NCI-H748 treated with DMSO at 0.1 percent for 48 hours (cell line): ENCODE results near the gene ARGLU1.

Experiments
- DNase-seq: peaks from one replicate; lab custom pipeline; 2025; lab: John Stamatoyannopoulos, UW

ARGLU1 gene

DNA sequence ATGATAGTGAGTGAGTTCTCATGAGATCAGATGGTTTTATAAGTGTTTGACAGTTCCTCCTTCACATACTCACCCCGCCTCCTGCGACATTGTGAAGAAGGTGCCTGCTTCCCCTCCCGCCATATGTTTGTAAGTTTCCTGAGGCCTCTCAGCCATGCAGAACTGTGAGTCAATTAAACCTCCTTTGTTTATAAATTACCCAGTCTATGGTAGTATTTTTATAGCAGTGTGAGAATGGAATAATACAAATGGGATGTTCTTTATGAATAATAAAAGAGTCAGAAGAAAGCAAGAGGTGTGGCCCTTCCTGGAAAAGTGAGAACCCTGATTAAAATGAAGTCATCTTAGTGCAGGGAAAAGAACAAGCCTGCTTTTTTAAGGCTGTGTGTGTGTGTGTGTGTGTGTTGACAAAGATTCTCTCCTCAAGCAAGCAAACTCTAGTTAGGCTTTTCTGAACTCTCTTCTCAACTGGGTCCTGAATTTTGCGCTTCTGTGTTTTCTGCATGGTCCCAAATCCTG lies 18.8 kb upstream of the ARGLU1 start:
- no peak for DNase-seq

DNA sequence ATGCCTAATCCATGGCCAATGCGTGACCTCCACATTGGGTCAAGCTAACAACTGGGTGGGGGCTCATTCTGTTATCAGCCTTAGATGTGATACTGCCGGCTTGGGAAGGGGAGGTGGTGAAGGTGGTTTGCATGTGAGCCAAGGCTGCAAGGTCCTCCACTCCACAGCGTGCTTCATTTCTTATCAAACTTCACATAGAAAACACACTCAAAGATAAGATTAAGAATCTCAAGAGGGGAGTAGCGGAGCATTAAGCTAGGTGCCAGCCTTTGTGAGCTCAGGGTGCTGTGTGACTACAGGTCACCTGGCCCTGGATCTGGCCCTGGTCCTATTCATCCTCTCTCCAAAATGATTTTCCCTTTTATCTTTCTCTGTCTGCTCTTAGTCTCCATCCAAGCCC lies 13.3 kb upstream of the ARGLU1 start:
- no peak for DNase-seq

DNA sequence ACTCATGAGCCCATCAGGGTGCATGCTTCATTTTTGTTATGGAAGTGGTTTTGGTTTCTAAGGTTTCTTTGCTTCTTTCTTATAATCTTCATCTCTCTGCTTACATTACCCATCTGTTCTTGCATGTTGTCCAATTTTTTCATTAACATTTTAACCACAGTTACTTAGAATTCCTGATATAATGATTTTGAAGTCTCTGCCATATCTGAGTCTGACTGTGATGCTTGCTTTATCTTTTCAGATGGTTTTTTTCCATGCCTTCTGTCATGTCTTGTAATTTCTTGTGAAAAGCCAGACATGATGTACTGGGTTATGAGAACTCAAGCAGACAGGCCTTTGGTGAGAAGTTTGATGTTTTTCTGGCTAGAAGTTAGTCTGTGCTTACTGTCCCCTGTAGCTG lies 8.0 kb upstream of the ARGLU1 start:
- DNase-seq: no peak

DNA sequence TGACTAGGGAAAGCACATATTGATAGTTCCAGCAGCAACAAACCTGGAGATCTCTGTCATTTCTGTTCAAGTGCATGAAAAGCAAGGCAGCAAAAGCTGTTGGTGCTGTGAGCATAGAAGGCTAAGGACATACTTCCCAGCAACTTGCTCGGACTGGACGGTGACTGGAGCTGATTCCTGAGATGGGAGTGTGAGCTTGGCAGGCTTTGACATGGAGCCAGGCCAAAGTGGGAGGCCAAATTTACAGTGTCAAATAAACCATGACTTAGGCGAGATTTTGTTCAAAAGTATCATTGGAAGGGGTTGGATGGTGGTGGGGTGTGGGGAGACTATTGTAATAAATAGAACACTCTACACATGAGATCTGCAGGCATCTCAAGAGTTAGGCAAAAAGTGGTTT lies 5.9 kb upstream of the ARGLU1 start:
- DNase-seq: no peak

DNA sequence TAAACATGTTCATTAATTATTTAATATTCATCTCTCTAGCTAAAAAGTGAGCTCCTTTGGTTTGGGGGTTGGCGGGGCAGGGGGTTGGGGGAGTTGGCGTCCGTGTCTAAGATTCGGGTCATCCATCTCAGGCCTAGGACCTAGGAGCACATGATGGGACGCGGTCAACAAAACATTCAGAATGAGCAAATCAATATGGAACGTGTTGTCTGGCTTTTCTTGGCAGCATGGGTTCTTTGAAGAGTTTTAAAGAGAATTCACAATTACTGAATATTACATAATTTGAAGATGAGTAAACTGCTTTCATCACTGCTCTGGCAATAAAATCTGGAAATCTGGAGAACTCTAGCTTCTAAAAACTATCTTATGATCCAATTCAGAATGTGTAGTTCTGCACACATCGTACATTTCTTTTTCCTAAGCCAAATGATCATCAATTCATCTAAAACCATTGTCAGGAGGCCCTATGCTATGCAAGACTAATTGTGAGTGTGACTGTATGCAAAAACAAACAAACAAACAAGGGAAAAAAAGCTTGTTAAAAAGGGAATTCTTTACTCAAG lies 5.4 kb upstream of the ARGLU1 start:
- DNase-seq: no peak

DNA sequence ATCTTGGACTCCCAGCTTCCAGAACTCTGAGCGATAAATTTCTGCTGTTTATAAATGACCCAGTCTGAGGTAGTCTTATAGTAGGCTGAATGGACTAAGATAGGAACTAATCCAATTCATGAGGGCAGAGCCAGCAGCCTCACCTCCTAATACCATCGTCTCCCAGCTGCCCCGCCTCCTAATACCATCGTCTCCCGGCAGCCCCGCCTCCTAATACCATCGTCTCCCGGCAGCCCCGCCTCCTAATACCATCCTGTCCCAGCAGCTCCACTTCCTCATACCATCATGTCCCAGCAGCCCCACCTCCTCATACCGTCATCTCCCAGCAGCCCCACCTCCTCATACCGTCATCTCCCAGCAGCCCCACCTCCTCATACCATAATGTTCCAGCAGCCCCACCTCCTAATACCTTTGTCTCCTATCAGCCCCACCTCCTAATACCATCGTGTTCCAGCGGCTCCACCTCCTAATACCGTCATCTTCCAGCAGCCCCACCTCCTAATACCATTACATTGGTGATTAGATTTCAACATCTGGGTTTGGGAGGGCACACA lies 2.4 kb upstream of the ARGLU1 start:
- peak; percentile 53 for DNase-seq

DNA sequence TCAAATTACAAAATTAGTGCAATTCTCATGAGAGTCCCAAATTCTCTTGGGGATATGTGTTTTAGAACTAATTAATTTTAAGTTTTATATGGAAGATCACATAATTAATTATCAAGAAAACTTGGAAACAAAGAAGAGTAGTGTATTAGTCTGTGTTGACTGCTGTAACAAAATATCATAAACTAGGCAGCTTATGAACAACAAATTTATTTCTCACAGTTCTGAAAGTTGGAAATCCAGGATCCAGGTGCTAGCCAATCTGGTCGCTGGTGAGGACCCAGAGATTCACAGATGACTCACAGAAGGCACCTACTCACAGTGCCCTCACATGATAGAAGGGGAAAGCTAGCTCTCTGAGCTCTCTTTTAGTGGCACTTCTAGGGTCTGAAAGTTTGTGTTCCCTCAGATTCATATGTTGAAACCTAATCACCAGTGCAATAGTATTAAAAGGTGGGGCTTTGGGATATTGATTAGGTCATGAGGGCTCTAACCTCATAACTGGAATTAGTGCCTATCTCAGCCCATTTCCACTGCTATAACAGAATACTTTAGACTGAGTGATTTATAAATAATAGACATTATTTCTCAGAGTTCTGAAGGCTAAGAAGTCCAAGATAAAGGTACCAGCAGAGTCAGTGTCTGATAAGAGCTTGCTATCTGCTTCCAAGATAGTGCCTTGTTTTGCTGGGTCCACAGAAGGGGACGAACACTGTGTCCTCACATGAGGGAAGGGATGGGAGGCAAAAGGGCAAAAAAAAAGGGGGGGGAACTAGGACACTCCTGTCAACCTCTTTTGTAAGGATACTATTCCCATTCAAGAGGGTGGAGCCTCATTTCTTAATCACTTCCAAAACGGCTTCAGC lies 1.5 kb upstream of the ARGLU1 start:
- no peak for DNase-seq

DNA sequence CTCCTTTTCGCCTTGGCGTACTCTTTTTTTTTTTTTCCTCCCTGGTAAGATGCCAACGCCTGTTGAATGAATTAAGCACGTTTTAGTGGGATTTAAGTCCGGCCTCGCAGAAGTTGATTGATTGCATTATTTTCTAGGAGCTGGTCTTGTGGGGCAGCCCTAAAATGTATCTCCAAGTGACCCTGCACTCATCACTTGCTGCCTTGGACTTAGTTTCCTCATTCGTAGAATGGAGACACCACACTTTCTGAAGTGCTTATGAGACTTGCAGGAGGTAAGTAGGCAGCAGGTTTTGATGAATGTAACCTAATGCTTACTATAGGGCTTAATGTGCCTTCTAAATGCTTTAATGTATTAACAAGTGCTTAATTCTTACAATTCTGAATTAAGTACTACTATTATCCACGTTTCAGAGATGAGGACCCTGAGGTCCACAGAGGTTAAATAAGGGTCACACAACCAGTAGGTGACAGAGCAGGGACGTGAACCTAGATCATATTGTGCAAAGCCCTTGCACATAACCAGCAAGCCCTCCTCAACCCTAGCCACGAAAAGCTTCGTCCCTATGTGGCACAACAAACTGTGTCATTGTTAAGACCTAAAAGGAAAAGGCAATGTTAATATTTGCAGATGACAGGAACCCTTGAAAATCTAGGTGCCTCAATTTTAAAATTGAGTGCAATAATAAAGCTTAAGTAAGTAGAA lies 514 bp upstream of the ARGLU1 start:
- DNase-seq: peak; percentile 45

DNA sequence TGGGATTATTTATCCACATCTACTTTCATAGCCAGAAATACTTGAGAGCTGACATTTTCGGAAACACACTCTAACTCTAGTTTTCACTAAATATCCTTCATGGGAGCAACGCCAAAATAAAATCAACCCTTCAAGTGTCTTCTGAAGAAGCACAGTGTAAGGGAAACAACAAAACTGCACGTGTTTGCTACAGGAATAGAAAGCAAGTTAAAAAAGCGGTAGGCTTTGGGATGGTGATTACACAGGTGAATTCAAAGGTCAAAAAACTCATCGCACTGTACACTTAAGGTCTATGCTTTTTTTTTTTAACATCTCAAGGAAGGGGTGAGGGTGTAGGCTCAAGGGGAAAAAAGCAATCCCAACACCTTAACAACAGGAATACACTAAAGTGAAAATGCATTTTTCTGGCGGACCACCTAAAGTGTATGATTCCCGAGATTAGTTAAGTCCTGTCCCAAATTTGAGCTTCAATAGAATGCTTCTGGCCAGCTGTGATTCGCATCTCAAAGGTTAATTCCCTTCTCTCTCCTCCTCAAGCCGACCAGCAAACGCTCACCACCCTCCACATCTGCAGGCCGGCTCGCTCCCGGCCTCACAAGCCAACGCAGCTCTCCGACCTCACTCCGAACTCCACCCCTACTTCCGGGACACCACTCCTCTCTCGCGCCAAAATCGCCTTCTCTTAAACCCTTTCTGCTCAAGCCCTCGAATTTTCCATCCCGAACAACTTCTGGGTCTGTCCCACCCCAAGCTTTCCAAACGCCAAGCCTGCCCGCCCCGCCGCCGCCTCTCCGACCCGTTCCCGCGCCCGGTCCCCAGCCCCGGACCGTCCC lies 1.1 kb downstream of the ARGLU1 start:
- DNase-seq: peak; percentile 39

DNA sequence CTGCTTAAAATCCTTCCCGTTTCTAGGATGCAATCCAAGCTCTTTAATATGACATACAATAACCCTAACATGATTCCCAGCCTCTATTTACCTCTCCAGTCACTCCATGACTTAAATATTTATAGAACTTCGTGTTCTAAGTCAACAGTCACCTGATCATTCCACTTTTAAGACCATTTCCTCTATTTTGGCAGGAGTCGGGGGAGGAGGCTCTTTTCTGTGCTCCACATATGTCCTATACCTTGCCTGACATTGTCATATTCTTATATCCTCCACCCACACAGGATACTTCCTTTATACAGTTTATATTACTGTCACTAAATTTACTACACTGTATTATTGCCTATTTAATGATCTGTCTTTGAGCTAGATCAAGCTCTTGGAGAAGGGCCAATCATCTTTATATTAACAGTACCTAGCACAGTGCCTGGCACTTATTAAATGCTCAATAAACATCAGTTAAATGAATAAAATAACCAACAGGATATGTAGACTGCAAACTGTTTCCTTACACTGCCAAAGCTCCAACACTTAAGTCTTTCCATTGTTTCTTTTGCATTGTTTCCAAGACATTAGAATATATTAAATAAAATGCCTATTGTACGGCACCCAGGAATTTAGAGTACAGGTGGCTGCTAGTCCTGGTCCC lies 2.7 kb downstream of the ARGLU1 start:
- no peak for DNase-seq

DNA sequence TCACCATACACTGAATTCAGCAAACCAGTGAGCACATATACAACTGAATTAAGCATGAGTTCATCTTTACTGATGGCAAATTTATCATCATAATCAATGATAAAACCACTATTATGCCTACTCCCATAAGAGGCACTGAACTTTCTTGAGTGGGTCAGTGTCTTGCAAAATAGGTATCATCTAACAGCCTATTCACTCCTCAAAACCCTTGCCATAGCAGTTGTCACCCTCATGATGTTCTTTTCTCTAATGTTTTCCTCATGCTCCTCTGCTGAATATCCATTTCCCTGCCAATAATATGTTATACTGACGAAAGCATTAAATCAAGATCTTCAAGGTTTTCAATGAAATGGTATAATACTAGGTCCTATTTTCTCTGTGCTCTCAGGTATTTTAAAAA lies 5.6 kb downstream of the ARGLU1 start:
- no peak for DNase-seq

DNA sequence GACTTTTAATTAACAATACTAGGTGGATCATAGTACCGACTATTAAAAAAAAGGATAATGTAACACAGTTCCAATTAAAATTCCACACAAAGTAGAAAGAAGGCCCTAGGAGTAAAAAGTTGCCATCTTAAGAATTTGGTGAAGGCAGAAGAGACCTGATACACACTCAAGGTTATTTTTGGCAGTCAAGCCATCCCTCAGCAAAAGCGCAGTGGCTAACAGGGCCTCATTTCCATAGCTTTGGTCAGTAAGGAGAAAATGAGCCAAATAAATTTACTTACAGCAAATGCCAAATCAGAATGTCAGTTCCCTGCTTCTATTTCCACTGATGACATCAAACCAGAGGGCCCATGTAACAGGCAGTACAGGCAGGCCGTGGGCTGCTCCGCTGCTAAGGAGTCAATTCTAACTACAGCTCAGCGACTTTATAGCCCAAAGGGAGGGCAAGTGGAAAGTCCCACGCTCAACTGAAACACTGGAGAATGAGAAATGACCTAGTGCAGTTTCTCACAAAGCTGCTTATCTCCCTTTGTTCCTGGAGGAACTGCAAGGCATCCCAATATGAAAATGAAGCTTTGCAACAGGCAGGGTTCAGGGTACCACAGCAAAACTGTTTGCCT lies 6.3 kb downstream of the ARGLU1 start:
- DNase-seq: no peak

DNA sequence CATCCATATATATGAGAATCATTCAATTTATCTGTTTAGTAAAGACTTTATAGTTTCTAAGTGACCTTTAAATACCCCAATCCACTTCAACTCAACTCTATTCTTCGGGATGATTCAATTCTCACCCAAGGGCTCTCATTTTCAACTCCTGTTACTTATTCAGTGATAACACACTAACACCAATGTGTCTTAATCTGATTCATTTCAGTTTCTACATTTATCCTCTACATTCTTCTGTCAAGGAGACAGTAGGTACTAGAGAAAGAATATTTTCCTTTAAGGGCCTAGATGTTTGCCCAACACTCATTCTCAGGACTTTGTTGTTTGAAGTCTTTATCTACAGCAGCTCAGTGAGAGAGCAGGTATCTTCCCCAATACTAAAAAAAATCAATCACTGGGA lies 7.1 kb downstream of the ARGLU1 start:
- DNase-seq: no peak

DNA sequence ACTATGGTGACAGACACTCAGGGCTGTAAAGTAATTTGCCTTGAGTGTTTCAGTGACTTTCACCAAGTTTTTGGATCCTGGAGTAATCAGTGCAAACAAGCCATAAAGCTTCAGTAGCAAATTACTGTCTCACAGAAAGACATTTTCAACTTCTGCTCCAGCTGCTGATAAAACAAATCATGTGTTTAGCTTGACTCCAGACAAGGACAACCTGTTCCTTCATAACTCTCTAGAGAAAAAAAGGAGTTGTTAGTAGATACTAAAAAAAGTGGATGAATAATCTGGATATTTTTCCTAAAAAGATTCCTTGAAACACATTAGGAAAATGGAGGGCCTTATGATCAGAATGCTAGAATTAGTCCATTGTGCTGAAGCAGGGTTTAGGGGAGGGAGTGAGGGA lies 9.4 kb downstream of the ARGLU1 start:
- no peak for DNase-seq

DNA sequence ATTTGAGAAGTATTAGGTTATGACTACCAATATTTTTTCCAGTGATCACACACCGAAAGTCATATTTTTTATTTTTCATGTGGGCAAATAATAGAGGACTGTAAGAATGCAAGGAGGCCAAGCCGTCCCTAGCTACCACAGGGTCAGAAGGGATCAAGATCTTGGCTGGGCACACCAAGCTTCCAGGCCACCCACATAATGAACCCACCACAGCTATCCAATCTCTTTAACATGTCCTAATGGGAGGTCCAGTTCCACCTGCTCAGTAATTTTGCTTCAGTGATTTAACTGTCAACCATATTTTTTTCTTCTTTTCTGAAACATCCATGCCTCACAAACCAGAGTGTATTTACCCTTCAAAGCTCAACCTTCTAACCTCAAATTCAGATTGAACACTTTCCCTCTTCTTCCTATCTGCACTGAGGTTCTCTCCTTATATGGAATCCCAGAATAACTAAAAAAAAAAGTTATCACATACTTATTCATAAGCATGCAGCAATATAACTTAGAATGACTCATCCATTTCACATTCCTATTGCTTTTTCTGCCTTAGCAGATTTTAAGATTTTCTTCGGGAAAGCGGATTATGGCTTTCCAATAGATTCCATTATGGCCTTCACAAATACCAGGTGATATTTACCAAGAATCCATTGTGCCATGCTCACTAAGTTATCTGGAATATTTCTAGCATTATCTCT lies 12.2 kb downstream of the ARGLU1 start:
- DNase-seq: no peak

DNA sequence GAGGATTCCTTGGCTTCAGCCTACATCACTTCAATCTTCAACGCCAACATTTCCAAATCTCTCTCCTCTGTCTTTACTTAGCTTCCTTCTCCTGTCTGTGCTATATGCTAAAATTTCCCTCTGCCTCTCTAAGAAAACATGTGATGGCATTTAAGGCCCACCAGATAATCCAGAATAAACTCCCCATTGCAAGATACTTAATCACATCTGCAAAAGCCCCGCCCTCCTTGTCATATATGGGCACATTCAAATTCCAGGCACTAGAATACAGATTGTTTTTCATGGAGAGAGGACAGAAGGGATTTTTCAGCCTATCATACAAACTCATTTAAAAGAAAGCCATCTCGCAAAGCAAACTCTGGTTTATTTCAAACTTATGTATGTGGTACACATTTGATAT lies 16.2 kb downstream of the ARGLU1 start:
- DNase-seq: no peak

DNA sequence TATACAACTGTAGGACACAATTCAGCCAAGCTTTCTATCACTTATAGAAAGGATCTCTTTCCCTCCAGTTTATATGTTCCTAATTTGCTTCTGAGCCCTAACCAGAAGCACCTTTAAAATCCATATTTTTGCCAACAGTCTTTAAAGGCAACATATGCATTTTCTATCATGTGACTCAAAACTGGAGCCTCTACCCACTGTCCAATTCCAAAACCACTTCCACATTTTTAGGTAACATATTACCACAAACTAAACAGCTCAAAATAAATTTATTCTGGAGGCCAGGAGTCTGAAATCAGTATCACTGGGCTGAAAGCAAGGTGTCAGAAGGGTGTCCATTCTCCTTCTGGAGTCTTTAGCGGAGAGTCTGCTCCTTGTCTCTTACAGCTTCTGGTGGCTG lies 16.6 kb downstream of the ARGLU1 start:
- no peak for DNase-seq

DNA sequence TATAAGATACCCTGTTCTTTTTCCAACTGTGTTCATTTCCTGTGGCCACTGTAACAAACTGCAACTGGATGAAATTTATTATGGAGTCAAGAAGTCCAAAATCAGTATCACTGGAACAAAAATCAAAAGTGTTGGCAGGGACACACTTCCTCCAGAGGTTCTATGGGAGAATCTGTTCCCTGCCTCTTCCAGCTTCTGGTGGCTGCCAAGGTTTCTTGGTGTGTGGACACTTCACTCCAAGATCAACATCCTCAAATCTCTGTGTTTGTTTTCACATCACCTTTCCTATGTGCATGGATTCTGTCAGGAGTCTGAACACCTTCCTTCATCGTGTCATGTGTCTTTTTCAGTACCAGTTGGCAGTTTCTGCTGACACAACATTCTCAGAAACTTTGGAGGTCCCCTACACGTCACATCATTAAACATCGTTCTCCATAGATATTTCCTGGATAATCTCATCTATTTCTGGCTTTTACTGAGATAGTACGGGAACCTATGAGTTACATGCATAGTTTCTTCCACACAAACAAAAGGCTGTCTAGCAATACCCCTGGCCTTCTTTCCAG lies 17.3 kb downstream of the ARGLU1 start:
- DNase-seq: no peak

DNA sequence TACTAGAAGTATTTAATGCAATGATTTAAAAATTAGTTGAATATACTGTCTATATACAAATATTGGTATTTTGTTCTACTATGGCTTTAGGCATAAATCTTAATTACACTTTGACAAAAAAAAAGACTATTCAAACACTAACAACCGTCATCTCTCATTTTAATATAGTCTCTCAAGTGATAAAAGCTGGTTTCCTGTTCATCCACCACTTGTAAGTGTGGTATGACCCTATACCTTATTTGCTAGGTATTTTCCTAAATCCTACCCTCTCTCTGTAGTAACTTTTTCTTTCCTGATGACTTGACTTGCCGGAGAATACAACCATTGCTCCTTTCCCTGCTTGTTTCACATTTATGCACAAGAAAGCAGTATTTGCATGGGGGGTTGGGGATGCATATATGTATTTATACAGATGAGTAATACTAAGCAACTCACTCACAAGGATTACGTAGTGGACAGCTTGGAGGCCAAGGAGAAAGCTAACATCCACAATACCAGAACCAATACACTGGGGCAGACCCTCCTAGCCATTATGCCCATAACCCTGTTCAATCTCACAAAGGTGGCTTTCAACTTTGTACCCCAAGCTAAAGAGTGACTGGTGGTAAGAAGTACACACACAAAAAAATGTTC lies 19.8 kb downstream of the ARGLU1 start:
- DNase-seq: no peak
